Left hindlimb (tissue), 1 donor: ENCODE measurements around the gene RBM28.

Source experiments
- DNase-seq: peaks from one replicate; pipeline ENCODE4 v3.0.0-alpha.2; 2018

The RBM28 gene

DNA sequence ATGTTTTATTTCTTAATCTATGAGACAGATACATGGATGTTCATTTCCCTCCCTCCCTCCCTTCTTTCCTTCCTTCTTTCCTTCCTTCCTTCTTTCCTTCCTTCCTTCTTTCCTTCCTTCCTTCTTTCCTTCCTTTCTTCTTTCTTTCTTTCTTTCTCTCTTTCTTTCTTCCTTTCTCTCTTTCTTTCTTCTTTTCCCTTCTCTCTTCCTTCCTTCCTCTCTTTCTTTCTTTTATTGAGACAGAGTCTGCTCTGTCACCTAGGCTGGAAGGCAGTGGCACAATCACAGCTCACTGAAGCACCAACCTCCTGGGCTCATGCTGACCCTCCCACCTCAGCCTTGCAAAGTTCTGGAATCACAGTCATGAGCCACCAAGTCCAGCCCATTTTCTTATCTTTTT is 23.3 kb upstream of the RBM28 start:
- DNase-seq = no peak

DNA sequence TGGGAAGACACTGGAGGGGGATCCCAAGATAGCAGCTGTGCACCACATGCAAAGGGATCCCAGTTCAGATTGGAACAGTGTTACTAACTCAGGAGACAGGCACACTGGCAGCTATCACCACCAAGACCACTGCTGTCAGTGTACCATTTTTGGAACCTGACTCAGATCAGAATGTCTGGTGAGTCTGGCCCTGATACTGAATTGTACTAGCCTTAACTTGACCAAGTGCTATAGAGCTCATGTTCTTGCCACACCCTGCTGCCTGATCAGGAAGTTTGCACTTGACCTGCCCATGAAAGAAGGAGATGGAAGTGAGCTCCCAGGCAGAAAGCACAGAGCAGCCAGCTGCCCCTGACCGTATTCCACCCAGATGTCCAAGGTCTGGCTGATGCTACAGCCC is 22.6 kb upstream of the RBM28 start:
- DNase-seq = no peak

GRCh38 chr7:128365432-128365831 is 21.7 kb upstream of the RBM28 start:
- no peak for DNase-seq

GRCh38 chr7:128364166-128364870 is 20.6 kb upstream of the RBM28 start:
- DNase-seq = no peak

- no peak for DNase-seq
Observed at GRCh38 chr7:128363261-128363721, 19.6 kb upstream of the RBM28 start.

GRCh38 chr7:128362670-128363069 is 19.0 kb upstream of the RBM28 start:
- no peak for DNase-seq

DNA sequence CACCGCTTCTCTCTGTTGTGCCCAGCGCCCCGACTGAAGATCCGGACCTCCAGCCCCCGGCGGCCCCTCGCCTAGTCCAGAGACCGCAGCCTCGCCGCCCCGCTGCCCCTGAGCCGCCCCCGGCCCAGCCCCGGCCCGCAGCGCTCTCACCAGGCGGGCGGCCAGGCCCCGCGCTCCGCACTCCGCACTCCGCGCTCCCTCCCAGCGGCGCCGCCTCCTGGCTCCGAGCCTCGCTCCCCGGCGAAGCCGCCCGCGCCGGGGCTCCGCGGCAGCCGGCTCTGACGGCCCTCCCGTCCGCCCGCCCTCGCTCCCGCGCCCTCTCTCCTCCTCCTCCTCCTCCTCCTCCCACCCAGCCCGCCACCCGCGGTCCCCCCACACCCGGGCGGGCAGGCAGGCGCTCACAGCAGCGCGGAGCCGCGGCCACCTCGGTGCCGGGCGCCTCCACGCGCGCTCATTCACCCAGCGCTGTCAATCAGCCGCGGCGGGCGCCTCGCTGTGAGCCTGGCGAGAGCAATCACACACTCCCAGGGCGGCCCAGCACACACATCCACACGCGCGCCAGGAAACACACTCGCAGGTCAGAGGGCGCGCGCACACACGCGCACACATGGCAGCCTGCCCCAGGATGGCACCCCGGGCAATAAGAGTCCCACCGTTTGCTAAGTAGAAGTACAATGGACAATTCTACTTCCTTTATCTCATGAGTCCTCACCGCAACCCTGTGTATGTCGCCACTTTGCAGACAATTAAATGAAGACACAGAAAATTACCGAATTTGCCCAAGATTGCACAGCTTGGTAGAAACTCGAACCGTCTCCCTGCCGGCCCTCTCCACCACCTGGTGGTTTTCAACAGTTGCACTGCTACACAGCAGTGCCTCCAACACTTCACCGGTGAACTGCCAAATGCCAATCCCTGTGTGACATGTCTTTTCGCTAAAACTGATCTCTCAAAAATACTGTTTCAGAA is 18.0 kb upstream of the RBM28 start, which contains the start of gene PRRT4:
Gene PRRT4, minus strand, starts transcription at position 280 of the 969 bp plus-strand sequence.
- DNase-seq = peak; percentile 55

- DNase-seq = no peak
Observed at GRCh38 chr7:128360359-128360678, 16.6 kb upstream of the RBM28 start.

GRCh38 chr7:128359939-128360338 is 16.2 kb upstream of the RBM28 start:
- DNase-seq = no peak

GRCh38 chr7:128359336-128359735 is 15.6 kb upstream of the RBM28 start:
- no peak for DNase-seq

- no peak for DNase-seq
Observed at GRCh38 chr7:128358233-128358632, 14.5 kb upstream of the RBM28 start.

- DNase-seq = no peak
Observed at GRCh38 chr7:128357217-128357613, 13.5 kb upstream of the RBM28 start.

GRCh38 chr7:128356546-128357216 is 13.0 kb upstream of the RBM28 start:
- no peak for DNase-seq

DNA sequence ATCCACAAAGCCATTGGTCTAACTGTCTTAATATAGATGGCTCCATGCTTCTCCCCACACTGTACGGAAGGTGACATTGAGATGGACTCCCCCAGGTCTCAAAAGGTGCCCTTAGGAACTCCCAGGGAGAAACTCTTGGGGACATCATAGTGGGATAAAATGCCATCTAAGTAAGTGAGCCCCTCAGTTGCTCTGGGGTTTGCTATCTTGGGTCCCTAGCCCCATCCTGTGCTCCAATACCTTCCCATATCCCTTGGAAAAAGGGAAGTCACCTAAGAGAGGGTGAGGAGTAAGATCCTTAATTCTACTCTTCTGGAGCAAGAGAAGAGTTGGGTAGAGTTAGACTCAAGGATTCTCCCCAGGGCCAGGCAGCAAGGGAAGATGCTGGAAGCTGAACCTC is 9.9 kb upstream of the RBM28 start:
- DNase-seq = no peak

GRCh38 chr7:128353189-128353588 is 9.5 kb upstream of the RBM28 start:
- DNase-seq = no peak

GRCh38 chr7:128352636-128353035 is 8.9 kb upstream of the RBM28 start:
- no peak for DNase-seq

DNA sequence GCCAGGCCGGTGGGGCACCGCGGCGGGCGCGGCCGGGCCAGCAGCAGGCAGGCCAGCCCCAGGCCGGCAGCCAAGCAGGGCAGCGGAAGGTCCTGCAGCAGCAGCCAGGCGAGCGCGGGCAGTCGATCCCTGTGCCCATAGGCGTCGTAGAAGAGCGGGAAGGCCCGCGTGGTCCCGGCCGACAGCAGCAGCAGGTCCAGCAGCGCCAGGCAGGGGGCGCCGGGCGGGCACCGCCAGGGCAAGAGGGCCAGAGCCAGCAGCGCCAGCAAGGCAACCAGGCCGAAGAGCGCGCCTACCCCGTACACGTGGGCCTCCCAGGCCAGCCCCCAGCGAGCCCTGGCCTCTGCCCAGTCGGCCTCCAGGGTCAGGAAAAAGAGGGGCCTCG is 8.4 kb upstream of the RBM28 start:
- DNase-seq = peak; percentile 75

DNA sequence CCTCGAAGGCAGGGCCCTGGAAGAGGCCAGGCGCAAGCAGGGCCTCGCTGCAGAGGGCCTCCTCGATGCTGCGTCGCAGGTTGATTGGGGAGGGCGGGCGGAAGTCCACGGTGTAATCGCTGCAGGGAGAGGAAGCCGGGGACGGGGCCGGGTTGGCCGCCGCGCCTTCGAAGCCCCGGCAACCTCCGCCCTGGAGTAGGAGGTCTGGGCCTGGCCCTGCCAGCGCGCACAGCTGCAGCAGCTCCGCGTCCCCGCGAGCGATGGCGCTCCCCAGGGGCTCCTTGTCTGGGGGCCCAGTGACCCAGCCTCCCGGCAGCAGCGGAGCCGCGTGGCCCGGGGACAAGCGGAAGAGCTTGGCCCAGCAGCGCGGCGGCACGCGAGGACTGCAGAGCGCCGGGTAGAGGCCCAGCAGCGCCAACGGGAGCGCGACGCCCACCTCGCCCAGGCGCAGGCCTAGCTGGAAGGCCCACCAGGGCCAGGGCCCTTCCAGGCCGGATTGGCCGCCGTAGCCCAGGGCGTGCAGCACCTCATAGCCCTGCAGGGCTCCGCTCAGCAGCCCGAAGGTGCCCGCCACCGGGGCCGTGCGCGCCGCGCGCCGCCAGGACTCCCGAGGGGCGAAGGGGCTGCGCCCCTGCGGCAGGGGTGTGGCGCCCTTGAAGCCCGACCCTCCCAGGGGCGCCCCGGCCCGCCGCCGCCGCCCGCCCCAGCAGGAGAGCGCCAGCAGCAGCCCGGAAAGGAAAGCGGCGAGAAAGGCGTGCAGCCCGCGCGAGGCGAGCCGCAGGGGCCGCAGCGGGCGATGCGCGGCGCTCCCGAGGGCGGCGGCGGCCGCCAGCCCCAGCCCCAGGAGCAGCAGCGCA is 7.8 kb upstream of the RBM28 start:
- no peak for DNase-seq

GRCh38 chr7:128350708-128351295 is 7.1 kb upstream of the RBM28 start:
- DNase-seq = no peak

GRCh38 chr7:128349466-128349825 is 5.7 kb upstream of the RBM28 start:
- no peak for DNase-seq

DNA sequence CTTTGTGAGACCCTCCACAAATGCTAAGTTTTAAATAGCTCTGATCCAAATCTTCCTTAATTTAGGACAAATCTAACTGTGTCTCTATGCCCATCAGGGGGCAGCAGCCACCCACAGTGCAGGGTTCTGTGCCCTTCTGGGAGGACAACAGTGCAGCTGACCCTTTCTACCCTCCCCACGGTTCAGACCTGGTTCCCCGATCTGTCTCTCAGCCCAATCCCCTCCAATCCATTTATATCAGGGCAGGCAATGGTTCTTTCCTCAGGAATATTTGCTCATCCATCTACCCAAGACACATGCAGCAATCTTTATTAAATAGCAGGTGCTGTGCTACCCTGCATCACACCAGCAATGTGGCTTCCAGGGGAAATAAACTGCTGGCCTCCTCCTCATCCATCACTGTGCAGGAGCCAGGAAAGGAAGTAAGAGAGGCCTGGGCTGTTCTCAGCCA is 4.0 kb upstream of the RBM28 start:
- DNase-seq = no peak

- DNase-seq = no peak
Observed at GRCh38 chr7:128344431-128344774, 695 bp upstream of the RBM28 start.
